Thymus (tissue), 11 donors: ENCODE data around the gene CNP. TPM values are rescaled to one million over a fixed set of nuclear protein-coding genes. Genes with fewer than 3 reads are reported as not detected.
"Not testable (repeated sequence)": the region's sequence is repeated elsewhere in the genome, so short reads cannot be mapped to it uniquely, and the experiment has no call there.

Experiments
- DNase-seq, 9 donors: peaks; one replicate each; pipeline ENCODE4 v3.0.0-alpha.2; 2013; ENCODE audit warnings: low spot score in 9 of 9, low read depth in 6 of 9, missing footprints in 1 of 9
- H3K27ac ChIP-seq, 2 donors: one replicate each; pipeline ENCODE4 v1.5.1; 2013; ENCODE audit warnings: control low read depth in 1 of 2, low read depth in 1 of 2, low read length in 1 of 2, mild to moderate bottlenecking in 1 of 2, moderate library complexity in 1 of 2
- H3K27me3 ChIP-seq, 2 donors: one replicate each; pipeline ENCODE4 v1.5.1; 2013; ENCODE audit warnings: low read length in 1 of 2; ENCODE audit not compliant: control insufficient read depth in 2 of 2, insufficient read depth in 1 of 2
- H3K36me3 ChIP-seq, 2 donors: one replicate each; pipeline ENCODE4 v1.5.1; 2013; ENCODE audit warnings: low read length in 1 of 2, mild to moderate bottlenecking in 1 of 2, moderate library complexity in 1 of 2; ENCODE audit not compliant: control insufficient read depth in 2 of 2, insufficient read depth in 2 of 2
- H3K4me1 ChIP-seq, 2 donors: one replicate each; pipeline ENCODE4 v1.5.1; 2013; ENCODE audit warnings: low read length in 2 of 2; ENCODE audit not compliant: control insufficient read depth in 2 of 2, insufficient read depth in 2 of 2
- H3K4me3 ChIP-seq, 2 donors: one replicate each; pipeline ENCODE4 v1.5.1; 2013; ENCODE audit warnings: low read length in 2 of 2, control low read depth in 1 of 2, mild to moderate bottlenecking in 1 of 2
- H3K9me3 ChIP-seq, 2 donors: one replicate each; pipeline ENCODE4 v1.5.1; 2013; ENCODE audit warnings: low read length in 1 of 2, mild to moderate bottlenecking in 1 of 2; ENCODE audit not compliant: control insufficient read depth in 2 of 2, insufficient read depth in 1 of 2
- WGBS: extraction: QIAGEN DNeasy Blood & Tissue Kit; methylation state at CpG from one replicate; pipeline ENCODE4 v1.1.7; 2013; 5-methylcytosine and 5-hydroxymethylcytosine counted together
- polyA plus RNA-seq: library from polyadenylated mRNA; stranded (reverse); fragments of 200-250 nt; gene quantifications from one replicate; pipeline ENCODE4 v1.2.3, GENCODE V29; 2013
- total RNA-seq: library from RNA; stranded (reverse); fragments of 120-200 nt; gene quantifications from one replicate; pipeline ENCODE4 v1.2.4, GENCODE V29; 2013
- donor health status: healthy.

The CNP gene
- total and polyA plus RNA-seq, 2 donors, result 35.9 to 46.0 TPM

DNA sequence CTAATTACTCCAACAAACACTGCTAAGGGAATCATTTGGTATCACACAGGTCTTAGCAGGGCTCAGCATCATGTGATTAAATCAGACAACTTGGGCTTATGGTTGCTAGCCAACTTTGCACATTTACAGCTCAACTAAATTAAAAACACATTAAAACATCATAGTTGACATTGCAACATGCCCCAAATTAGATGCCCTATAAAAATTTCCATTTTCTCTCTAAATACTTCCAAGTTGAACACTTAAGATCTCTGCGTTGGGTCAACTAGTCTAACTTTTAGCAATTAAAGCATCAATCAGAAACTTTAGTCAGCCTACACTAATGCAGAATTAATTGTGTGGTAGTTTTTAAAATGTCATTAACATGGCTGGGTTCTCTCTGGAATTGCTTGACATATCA lies 38.6 kb downstream of the CNP start:
- H3K4me1 ChIP-seq, result no peaks in the 10 kb centered on the region
- H3K9me3 ChIP-seq, result no peaks in the 10 kb centered on the region
- WGBS, result 100% methylated on average over 1 of the region's 1 CpG
- no peak overlapping the region for H3K4me3 ChIP-seq
- no peak for DNase-seq
- no peaks in the 10 kb centered on the region for H3K27me3 ChIP-seq
- H3K36me3 ChIP-seq, result peaks cover 19 to 46% of the 10 kb centered on the region in 2 donors
- H3K27ac ChIP-seq, result no peak overlapping the region

GRCh38 chr17:42009170-42009569 lies 42.6 kb downstream of the CNP start:
- Histone ChIP-seq H3K4me1 (no peaks in the 10 kb centered on the region), H3K9me3 (no peaks in the 10 kb centered on the region), H3K27ac (no peak overlapping the region), H3K27me3 (no peaks in the 10 kb centered on the region), H3K36me3 (peaks cover 8 to 15% of the 10 kb centered on the region in 2 donors), H3K4me3 (no peak overlapping the region)
- WGBS, result 96% methylated on average over 4 of the region's 4 CpGs
- no peak for DNase-seq

DNA sequence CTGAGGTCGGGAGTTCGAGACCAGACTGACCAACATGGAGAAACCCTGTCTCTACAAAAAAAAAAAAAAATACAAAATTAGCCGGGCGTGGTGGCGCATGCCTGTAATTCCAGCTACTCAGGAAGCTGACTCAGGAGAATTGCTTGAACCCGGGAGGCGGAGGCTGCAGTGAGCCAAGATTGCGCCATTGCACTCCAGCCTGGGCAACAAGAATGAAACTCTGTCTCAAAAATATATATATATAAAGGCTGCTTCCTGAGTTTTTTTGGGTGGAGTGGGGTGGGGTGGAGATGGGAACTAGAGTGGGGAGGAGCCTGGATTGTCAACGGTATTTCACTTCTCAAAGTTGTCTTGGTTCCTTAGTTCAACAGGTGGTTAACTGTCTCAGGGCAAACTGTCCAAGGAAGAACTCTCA lies 43.7 kb downstream of the CNP start:
- 83% methylated on average over 9 of the region's 9 CpGs for WGBS
- H3K27ac ChIP-seq, result not testable (repeated sequence)

DNA sequence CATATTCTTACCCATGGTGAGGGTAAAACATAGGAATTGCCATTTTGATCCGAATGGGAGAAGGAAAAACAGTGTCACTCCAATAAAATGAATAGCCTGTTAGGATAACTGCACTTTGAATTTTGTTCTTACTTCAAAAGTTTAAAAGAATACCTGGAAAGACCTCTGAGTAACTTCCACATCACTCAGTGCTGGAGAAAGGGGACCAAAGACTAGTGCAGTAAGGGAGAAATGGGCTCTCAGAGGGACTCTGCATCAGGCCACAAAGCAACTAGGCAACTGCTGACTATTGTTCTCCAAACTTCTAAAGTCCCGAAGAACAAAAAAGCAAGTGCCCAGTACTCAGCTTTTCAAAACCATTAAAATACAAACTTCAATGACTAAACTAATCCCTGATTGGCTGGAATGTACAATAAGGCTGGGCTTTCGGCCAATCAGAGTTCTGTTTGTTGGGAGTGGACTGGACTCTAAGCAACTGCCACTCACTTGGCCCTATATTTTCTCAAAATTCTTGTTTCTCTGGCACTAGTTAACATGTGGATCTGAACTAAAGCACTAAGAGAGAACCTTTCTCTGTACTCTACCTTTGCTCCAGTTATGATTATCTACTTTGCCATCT lies 44.4 kb downstream of the CNP start:
- no peak for DNase-seq
- Histone ChIP-seq H3K36me3 (peaks cover 8 to 15% of the 10 kb centered on the region in 2 donors), H3K27me3 (no peaks in the 10 kb centered on the region), H3K27ac (no peak overlapping the region), H3K9me3 (no peaks in the 10 kb centered on the region), H3K4me1 (peaks cover 2 to 7% of the 10 kb centered on the region in 2 donors), H3K4me3 (no peak overlapping the region)
- WGBS, result 95% methylated on average over 3 of the region's 3 CpGs

More for the DNA sequence above, 43.7 kb downstream of the CNP start:
- H3K9me3 ChIP-seq, H3K27me3 ChIP-seq, H3K4me3 ChIP-seq, H3K4me1 ChIP-seq, DNase-seq: not testable (repeated sequence)
- peaks cover 8 to 15% of the 10 kb centered on the region in 2 donors for H3K36me3 ChIP-seq

GRCh38 chr17:42012363-42012762 lies 45.8 kb downstream of the CNP start:
- H3K4me3 ChIP-seq, H3K9me3 ChIP-seq, H3K27me3 ChIP-seq, H3K27ac ChIP-seq, DNase-seq: not testable (repeated sequence)
- peaks cover 8 to 15% of the 10 kb centered on the region in 2 donors for H3K36me3 ChIP-seq
- WGBS, result 98% methylated on average over 4 of the region's 4 CpGs
- peaks cover 7 to 12% of the 10 kb centered on the region in 2 donors for H3K4me1 ChIP-seq

DNA sequence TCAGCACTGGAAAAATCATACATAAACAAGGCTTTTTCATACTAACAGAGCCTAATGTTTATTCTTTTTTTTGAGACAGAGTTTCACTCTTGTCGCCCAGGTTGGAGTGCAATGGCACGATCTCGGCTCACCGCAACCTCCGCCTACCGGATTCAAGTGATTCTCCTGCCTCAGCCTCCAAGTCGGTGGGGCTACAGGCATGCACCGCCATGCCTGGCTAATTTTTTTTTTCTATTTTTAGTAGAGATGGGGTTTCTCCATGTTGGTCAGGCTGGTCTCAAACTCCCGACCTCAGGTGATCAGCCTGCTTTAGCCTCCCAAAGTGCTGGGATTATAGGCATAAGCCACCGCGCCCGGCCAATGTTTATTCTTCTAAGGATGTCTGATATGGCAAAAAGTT lies 47.1 kb downstream of the CNP start:
- H3K9me3 ChIP-seq, H3K27ac ChIP-seq, H3K27me3 ChIP-seq, H3K4me3 ChIP-seq, DNase-seq: not testable (repeated sequence)
- peaks cover 8 to 13% of the 10 kb centered on the region in 2 donors for H3K36me3 ChIP-seq
- peaks cover 15 to 23% of the 10 kb centered on the region in 2 donors for H3K4me1 ChIP-seq
- 98% methylated on average over 12 of the region's 12 CpGs for whole genome bisulfite sequencing

- peak in 4 of 9 donors; percentile 36 to 52 (median 42) for DNase-seq
- Histone ChIP-seq H3K36me3 (no peaks in the 10 kb centered on the region), H3K9me3 (peaks cover 0 to 8% of the 10 kb centered on the region in 2 donors), H3K27me3 (no peaks in the 10 kb centered on the region), H3K27ac (peak overlapping the region; percentile 96), H3K4me1 (peaks cover 23 to 33% of the 10 kb centered on the region in 2 donors), H3K4me3 (peak overlapping the region; percentile 79 to 99)
- 11% methylated on average over 12 of the region's 12 CpGs for WGBS
Observed at GRCh38 chr17:42016411-42016831, 49.8 kb downstream of the CNP start.

- Histone ChIP-seq H3K4me3 (peak within 1 kb of the TSS; percentile 79 to 99), H3K9me3 (peaks cover 0 to 8% of the 10 kb centered on the region in 2 donors), H3K27me3 (no peaks in the 10 kb centered on the region), H3K27ac (peak within 1 kb of the TSS; percentile 96), H3K36me3 (peaks cover 2% of the 10 kb centered on the region in 2 donors), H3K4me1 (peaks cover 25 to 33% of the 10 kb centered on the region in 2 donors)
- under 1% methylated on average over 70 of the region's 70 CpGs for WGBS
- peak; percentile 66 to 95 (median 85) for DNase-seq
Observed at GRCh38 chr17:42016941-42017865, 50.6 kb downstream of the CNP start, which contains the start of gene DNAJC7. Gene DNAJC7, minus strand, starts transcription at chr17:42017439. Its CDS starts 23 bp downstream, at chr17:42017416.

DNA sequence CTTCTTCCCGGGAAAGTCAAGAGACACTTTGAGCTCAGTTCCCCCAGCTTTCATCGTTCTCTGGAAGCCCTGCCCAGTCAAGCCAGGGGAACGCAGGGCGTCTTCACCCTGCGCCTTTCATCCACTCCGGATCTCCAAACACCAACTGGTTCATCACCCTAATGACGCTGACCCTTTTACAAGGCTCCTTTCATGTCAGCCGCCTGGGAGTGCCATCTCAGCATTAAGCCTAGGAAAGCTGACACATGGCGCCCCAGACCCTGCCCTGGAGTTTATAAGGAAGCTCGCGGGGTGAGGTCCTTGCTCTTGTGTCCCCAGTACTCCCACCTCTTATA lies 51.2 kb downstream of the CNP start:
- Histone ChIP-seq H3K4me3 (peak overlapping the region; percentile 79 to 99), H3K27ac (peak overlapping the region; percentile 96), H3K9me3 (peaks cover 0 to 8% of the 10 kb centered on the region in 2 donors), H3K36me3 (peaks cover 8 to 9% of the 10 kb centered on the region in 2 donors), H3K4me1 (peaks cover 25 to 33% of the 10 kb centered on the region in 2 donors), H3K27me3 (no peaks in the 10 kb centered on the region)
- peak in 1 of 9 donors; percentile 13 for DNase-seq
- WGBS, result 9% methylated on average over 11 of the region's 11 CpGs
